H4 (cell line): ENCODE data around the gene ASAH2. TPM values are rescaled to one million over a fixed set of nuclear protein-coding genes. Genes with fewer than 3 reads are reported as not detected.
"Not testable (repeated sequence)": the region's sequence is repeated elsewhere in the genome, so short reads cannot be mapped to it uniquely, and the experiment has no call there.

ENCODE experiments used
- DNase-seq: peaks from one replicate; pipeline ENCODE4 v3.0.0-alpha.2; 2015; ENCODE audit warnings: low spot score
- total RNA-seq: library from RNA; depleted of rRNA; stranded (reverse); fragments of >200 nt; shearing (Covaris generic); gene quantifications from 2 replicates; pipeline ENCODE4 v1.2.3, GENCODE V29; 2014

Gene ASAH2
- total RNA-seq, 1 experiment from 2014 or later, result 3.8 TPM

DNA sequence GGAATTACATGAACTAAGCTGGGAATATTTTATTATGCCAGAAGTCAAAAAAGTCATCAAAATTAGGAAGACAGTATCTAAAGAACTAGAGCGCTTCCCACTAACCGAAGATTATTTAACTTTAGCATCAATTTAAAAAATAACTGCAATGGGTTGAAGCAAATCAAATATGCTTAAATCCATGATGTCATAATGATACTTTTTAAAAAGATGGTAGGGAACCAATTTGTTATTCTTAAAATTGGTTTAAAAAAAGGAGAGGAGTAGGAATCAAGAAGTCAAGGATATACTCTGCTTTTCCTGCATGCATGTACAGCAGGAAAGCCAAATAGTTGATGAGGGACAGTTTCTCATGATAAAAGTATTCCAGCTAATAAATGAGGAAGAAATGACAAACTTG is 3.2 kb upstream of the ASAH2 start:
- no peak for DNase-seq

DNA sequence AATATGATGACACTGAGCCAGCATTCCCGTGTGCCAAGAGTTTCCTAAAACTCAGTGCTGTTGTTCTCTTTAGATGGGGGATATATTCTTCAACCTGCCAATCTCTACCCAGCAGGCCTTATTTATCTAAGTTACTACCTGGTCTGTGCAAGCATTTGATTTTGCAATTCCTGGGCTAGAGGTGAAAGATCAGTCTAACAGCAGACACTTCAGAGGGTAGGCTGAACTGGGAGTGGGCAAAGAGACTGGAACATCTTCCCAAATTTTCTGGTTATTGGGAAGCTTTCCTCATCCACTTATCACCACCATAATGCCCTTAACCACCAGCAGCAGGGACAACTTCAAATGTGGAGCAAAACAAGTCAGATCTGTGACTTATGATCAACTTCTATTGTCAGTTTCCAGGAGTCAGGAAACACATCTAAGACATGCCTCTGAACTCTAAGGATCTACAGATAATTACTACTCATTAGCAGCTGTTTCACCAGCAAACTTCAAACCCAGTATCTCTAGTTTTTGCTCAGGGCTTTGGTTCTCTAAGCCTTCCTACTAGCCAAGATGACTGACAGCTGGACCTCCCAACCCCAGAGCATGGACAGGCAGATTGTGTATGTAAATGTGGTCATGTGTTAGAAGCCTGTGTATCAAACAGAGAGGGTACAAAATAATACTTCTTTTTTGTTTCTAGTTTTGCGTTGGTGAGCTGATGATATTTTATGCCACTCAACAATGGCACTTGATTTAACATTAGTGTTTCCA is 1.0 kb downstream of the ASAH2 start:
- DNase-seq, result no peak

DNA sequence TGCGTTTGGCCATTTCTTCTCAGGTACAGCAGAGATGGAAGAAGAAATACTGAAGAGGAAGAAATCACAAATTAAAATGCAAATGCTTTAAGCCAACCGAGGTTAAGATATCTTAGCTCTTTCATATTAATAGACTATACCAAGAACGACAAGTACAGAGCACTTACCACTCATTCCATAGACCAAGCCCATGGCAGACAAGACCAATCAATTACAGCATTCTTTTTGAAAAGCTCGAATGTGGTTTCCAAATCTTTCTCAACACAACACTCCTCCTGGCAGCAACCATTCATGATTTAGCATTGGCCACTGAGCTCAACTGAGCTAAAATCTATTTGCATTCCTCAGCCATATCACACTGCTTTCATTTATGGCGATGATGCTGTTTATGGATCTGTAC is 2.7 kb downstream of the ASAH2 start:
- DNase-seq, result no peak

DNA sequence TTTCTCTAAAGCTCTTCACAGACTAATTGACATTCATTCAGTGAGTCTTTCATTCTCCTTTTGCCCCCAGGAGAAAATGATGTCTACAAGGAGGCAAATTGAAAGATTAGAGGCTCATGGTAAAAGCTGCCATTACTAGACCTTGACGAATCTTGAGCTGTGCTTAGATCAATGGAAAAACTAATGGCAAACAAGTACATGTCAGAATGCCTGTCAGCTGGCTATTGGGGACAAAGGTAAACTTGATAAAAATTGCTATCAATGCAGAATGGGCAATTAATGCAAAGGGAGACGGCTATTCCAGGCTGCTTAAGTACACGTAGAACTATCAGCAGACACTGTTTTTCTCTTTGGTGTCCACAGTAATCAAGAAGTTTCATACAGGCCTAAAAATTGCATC is 3.3 kb downstream of the ASAH2 start:
- DNase-seq, result no peak

DNA sequence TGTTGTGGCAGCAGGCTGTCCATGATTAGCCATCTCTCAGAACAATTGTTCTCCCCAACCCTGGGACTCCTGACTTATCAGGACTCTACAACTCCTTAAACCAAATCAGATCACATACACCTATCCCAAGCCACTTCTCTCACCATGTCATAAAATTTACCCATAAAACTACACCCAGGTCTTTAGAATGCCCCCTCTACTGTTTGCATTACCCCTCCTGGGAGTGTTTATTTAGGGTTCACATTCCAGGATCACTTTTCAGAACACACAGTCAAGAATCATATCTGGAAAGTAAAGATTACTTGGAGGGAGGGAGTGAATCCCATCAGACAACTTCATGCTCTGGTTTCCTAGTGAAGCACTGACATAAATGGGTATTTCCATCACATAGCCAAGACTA is 7.1 kb downstream of the ASAH2 start:
- DNase-seq, result no peak

DNA sequence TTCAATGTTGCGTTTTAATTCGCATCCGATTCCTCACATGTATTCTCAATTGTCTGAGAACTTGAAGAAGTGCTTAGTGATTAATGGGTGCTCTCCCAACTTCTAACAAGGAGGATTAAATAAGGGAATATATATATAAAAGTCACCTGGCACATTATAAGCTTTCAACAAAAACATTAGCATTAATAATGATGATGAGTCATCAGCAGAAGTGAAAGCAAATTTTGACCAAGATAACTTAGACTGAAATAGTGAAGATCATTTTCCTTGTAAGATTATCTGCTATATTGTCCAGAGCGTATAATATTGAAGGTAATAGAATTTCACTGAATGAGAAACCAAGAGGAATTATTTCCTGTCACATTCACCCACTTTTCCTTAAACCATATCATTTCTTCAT is 8.5 kb downstream of the ASAH2 start:
- DNase-seq, result no peak

DNA sequence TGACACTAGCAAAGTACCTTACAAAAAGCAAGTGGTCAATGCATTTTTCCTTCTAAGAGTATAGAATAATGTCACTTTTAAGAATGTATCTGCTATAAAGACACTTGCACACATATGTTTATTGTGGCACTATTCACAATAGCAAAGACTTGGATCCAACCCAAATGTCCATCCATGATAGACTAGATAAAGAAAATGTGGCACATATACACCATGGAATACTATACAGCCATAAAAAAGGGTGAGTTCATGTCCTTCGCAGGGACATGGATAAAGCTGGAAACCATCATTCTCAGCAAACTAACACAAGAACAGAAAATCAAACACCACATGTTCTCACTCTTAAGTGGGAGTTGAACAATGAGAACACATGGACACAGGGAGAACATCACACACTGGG is 9.8 kb downstream of the ASAH2 start:
- not testable (repeated sequence) for DNase-seq

GRCh38 chr10:50234486-50234885 is 16.8 kb downstream of the ASAH2 start:
- DNase-seq, result no peak

- DNase-seq, result no peak
Measured at GRCh38 chr10:50232261-50232639, 19.1 kb downstream of the ASAH2 start.

DNA sequence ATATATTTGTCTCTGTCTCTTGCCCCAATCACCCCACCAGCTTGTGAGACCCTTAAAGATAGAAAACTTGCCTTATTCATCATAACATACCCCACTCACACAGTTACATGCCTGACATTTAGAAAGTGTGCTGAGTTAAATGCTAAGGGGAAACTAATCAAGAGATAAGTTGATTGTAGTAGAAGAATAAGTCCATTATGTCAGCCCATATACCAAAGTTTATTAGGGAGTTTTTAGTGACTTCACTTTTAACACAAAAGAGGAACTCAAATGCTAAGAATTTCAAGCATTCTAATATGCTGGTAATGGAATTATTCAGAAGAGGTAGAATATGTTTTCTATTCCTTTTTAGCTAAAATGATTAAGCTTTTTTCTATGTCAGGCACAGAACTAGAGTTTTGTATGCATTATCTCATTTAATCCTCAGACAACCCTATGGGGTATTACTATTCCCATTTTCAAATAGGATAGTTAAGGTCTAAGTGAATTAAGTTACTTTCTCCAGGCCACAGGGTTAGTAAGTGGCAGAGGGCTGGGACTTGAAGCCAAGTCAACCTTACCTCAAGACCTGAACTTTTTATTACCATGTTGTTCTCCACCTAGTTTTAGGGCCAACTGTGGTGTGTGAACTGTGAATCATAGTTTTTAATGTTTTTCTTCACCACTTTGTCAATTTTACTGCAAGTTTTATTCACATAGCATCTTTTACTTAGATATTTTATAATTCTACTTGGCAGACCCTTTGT is 19.6 kb downstream of the ASAH2 start:
- DNase-seq, result no peak

DNA sequence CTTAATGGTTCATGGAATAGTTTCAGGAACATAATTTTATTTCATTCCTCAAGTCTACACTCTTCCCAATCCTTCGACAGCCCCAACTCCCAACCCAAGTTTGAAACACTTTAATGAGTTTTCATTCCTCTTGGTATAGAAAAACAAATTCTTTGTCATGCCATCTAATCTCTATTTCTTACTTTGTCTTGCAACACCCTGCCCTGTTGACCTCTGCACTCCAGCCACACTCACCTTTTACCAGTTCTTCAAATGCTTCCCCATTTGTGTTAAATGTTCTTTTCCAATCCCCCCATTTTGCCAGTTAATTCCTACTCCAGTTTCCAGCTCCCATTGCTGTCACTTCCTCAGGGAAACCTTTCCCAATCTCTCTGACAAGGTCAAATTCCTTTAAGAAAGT is 21.9 kb downstream of the ASAH2 start:
- DNase-seq, result no peak

- no peak for DNase-seq
Measured at GRCh38 chr10:50228672-50229071, 22.6 kb downstream of the ASAH2 start.

DNA sequence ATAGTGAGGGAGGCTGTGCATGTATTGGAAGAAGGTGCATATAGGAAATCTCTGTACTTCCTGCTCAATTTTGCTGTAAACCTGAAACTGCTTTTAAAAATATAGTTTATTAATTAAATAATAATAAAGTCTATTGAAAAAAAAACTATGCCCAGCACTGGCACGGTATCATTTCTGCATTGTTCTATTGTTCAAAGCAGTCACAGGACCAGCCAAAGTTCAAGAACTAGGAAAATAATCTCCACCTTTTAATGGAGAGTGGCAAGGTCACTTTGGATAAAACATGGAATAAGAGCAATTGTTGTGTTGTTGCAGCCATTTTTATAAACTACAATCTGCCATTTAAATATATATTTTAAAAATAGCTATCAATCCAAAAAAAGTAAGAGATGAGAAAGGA is 24.7 kb downstream of the ASAH2 start:
- DNase-seq, result no peak

DNA sequence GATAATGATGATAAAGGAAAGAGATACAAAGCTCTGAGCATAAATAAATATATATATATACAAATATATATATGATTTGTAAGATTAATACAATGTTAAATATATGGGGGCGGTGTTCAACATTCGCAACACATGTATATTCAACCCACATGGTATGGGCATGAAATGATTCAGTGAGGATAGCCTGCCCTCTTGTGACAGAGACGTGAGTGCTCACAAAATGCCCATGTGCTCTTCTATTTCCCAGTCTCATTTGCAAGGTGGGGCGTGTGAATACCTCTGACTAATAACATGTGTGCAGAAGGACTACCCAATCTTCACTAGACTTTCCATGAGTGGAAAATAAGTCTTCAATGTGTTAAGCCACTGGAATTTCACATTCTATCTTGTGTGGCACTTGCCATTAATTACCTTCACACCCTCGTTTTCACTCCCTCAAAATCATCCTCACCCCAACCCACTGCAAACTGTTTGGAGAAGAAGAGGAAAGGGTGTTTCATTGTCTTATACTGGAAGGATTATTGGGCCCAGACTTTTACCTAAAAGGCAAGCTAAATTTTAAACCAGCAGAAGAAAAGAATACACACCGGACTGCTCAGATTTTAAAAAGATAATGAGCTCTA is 26.9 kb downstream of the ASAH2 start:
- DNase-seq, result peak; percentile 63

DNA sequence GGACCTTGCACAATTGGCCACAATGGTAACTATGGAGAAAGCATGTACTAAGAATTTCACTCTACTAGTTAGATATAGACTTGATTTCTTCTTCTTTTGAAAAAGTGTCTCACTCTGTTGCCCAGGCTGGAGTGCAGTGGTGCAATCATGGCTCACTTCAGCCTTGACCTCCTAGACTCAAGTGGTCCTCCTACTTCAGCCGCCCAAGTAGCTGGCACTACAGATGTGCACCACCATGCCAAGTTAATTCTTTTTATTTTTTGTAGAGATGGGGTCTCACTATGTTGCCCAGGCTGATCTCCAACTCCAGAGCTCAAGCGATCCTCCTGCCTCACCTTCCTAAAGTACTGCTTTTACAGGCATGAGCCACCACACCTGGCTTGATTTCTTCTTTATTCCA is 29.1 kb downstream of the ASAH2 start:
- DNase-seq, result no peak

DNA sequence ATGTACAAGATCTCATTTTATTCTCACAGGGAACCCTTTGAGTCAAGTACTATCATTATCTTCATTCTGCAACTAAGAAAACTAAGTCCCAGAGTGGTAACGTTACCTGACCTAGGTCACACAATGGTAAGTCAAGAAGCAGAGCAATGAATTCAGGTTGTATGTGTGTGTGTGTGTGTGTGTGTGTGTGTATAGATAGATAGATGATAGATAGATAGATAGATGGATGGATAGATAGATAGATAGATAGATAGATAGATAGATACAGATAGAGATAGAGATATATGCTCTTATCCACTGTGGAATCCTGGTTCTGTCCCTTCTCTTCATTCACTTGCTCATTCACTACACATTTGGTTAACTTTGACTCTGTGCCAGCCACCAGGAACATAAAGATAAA is 29.8 kb downstream of the ASAH2 start:
- no peak for DNase-seq

DNA sequence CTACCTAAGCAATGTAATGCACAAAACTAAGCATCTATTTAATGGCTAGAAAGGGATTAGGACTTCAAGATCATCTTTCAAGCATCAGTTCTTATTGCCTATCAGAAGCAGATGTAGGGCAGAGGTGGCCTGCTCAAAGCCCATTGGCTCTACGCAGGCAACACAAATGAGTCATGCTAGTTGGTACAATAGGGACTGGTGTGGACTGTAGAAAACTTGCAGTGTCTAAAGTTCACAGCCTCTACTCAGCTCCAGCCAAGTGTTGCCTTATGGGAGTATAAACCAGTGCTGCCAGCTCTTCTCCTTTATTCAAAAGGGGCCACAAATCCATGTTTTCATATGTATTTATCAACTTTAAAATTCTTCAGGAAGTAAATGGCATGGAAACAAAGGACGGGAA is 31.7 kb downstream of the ASAH2 start:
- DNase-seq, result no peak

GRCh38 chr10:50219200-50219599 is 32.1 kb downstream of the ASAH2 start:
- no peak for DNase-seq

DNA sequence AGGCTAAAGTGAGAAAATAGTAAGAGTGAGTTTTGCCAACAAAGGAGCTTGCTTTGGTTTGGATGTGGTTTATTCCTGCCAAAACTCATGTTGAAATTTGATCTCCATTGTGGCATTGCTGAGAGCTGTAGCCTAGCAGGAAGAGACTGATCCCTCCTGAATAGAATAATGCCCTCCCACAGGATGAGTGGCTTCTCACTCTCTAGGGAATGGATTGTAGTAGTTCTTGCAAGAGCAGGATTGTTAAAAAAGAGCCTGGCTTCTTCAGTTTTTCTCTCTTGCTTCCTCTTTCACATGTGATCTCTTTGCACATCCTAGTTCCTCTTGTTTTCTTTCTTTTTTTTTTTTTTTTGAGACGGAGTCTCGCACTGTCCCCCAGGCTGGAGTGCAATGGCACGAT is 34.4 kb downstream of the ASAH2 start:
- DNase-seq, result peak; percentile 44

- DNase-seq, result no peak
Measured at GRCh38 chr10:50216418-50216817, 34.9 kb downstream of the ASAH2 start.

- DNase-seq, result no peak
Measured at GRCh38 chr10:50211670-50212069, 39.6 kb downstream of the ASAH2 start.

- DNase-seq, result no peak
Measured at GRCh38 chr10:50210876-50211275, 40.4 kb downstream of the ASAH2 start.
